Measurements from ENCODE around the gene C22orf23. TPM values are rescaled to one million over a fixed set of nuclear protein-coding genes. Genes with fewer than 3 reads are reported as not detected.
"Not testable (repeated sequence)": the region's sequence is repeated elsewhere in the genome, so short reads cannot be mapped to it uniquely, and the experiment has no call there.

C22orf23 gene
- total RNA-seq, 1 donor = 0.72 TPM

- Histone ChIP-seq H3K79me2 (ENCODE audit: insufficient read depth, low read length) (no peaks in the 10 kb centered on the region), H2AFZ (ENCODE audit: low read length) (no peak overlapping the region), H3K27me3 (ENCODE audit: insufficient read depth, low read length) (no peaks in the 10 kb centered on the region), H3K4me1 (ENCODE audit: insufficient read depth, low read length) (no peaks in the 10 kb centered on the region), H3K36me3 (ENCODE audit: insufficient read depth, low read length) (no peaks in the 10 kb centered on the region), H3K4me2 (ENCODE audit: insufficient read depth, low read length) (no peak overlapping the region), H3K9me3 (ENCODE audit: low read depth, low read length) (no peaks in the 10 kb centered on the region), H4K20me1 (ENCODE audit: insufficient read depth, low read length) (peaks cover 5% of the 10 kb centered on the region), H3K27ac (ENCODE audit: low read depth, low read length) (no peak overlapping the region), H3K4me3 (ENCODE audit: insufficient read depth, low read length) (no peak overlapping the region)
- no peak for TF ChIP-seq CTCF (IDR thresholded peaks at IDR 0.05; ENCODE audit: extremely low read depth, low read depth, low read length)
- peak; percentile 82 for DNase-seq (ENCODE audit: insufficient read length, low spot score, missing footprints)
Measured at GRCh38 chr22:37981282-37982011, 28.0 kb upstream of the C22orf23 start.

- no peak overlapping the region for H2AFZ ChIP-seq (ENCODE audit: low read length)
- TF ChIP-seq CTCF (IDR thresholded peaks at IDR 0.05; ENCODE audit: extremely low read depth, low read depth, low read length) = no peak
Measured at GRCh38 chr22:37979782-37980181, 26.4 kb upstream of the C22orf23 start.

GRCh38 chr22:37976547-37976946 is 23.1 kb upstream of the C22orf23 start:
- no peaks in the 10 kb centered on the region for H3K36me3 ChIP-seq (ENCODE audit: insufficient read depth, low read length)

More at GRCh38 chr22:37979782-37980181, 26.4 kb upstream of the C22orf23 start:
- Histone ChIP-seq H3K4me2 (ENCODE audit: insufficient read depth, low read length) (no peak overlapping the region), H3K79me2 (ENCODE audit: insufficient read depth, low read length) (no peaks in the 10 kb centered on the region), H3K4me1 (ENCODE audit: insufficient read depth, low read length) (no peaks in the 10 kb centered on the region), H3K27me3 (ENCODE audit: insufficient read depth, low read length) (no peaks in the 10 kb centered on the region), H3K27ac (ENCODE audit: low read depth, low read length) (no peak overlapping the region), H4K20me1 (ENCODE audit: insufficient read depth, low read length) (peaks cover 5% of the 10 kb centered on the region), H3K4me3 (ENCODE audit: insufficient read depth, low read length) (no peak overlapping the region), H3K36me3 (ENCODE audit: insufficient read depth, low read length) (no peaks in the 10 kb centered on the region), H3K9me3 (ENCODE audit: low read depth, low read length) (no peaks in the 10 kb centered on the region)
- DNase-seq (ENCODE audit: insufficient read length, low spot score, missing footprints) = peak; percentile 85

GRCh38 chr22:37976022-37976421 is 22.6 kb upstream of the C22orf23 start:
- H3K79me2 ChIP-seq (ENCODE audit: insufficient read depth, low read length); H3K36me3 ChIP-seq (ENCODE audit: insufficient read depth, low read length); DNase-seq (ENCODE audit: insufficient read length, low spot score, missing footprints); H3K27ac ChIP-seq (ENCODE audit: low read depth, low read length); H3K4me1 ChIP-seq (ENCODE audit: insufficient read depth, low read length); H3K4me2 ChIP-seq (ENCODE audit: insufficient read depth, low read length); H4K20me1 ChIP-seq (ENCODE audit: insufficient read depth, low read length); H3K4me3 ChIP-seq (ENCODE audit: insufficient read depth, low read length); H2AFZ ChIP-seq (ENCODE audit: low read length); H3K27me3 ChIP-seq (ENCODE audit: insufficient read depth, low read length); H3K9me3 ChIP-seq (ENCODE audit: low read depth, low read length): not testable (repeated sequence)

More at GRCh38 chr22:37976547-37976946, 23.1 kb upstream of the C22orf23 start:
- Histone ChIP-seq H3K4me3 (ENCODE audit: insufficient read depth, low read length) (no peak overlapping the region), H3K9me3 (ENCODE audit: low read depth, low read length) (no peaks in the 10 kb centered on the region), H3K27ac (ENCODE audit: low read depth, low read length) (no peak overlapping the region), H3K4me1 (ENCODE audit: insufficient read depth, low read length) (no peaks in the 10 kb centered on the region), H2AFZ (ENCODE audit: low read length) (no peak overlapping the region), H3K4me2 (ENCODE audit: insufficient read depth, low read length) (no peak overlapping the region), H3K79me2 (ENCODE audit: insufficient read depth, low read length) (no peaks in the 10 kb centered on the region), H4K20me1 (ENCODE audit: insufficient read depth, low read length) (peaks cover under 1% of the 10 kb centered on the region), H3K27me3 (ENCODE audit: insufficient read depth, low read length) (no peaks in the 10 kb centered on the region)
- DNase-seq (ENCODE audit: insufficient read length, low spot score, missing footprints) = peak; percentile 84
- no peak for TF ChIP-seq CTCF (IDR thresholded peaks at IDR 0.05; ENCODE audit: extremely low read depth, low read depth, low read length)

Measured in osteoblast (primary cell).